IMR-90 (cell line): ENCODE measurements around the gene PAF1. TPM values are rescaled to one million over a fixed set of nuclear protein-coding genes. Genes with fewer than 3 reads are reported as not detected.

Experiments
- FOS ChIP-seq: fragments of 150-350 bp; IDR thresholded peaks from 2 replicates; pipeline ENCODE4 v1.6.1; 2016; ENCODE audit warnings: low read depth, low read length
- NFE2L2 ChIP-seq: fragments of 150-350 bp; IDR thresholded peaks from 2 replicates; pipeline ENCODE4 v1.6.1; 2016; ENCODE audit warnings: low read depth, mild to moderate bottlenecking, low read length
- RAD21 ChIP-seq: IDR thresholded peaks from 2 replicates; pipeline ENCODE4 v1.6.1; 2012; ENCODE audit warnings: low read length, improper control_type of control experiment
- SMC3 ChIP-seq: fragments of 150-350 bp; IDR thresholded peaks from 2 replicates; pipeline ENCODE4 v1.6.1; 2016; ENCODE audit warnings: low read depth, mild to moderate bottlenecking, antibody characterized with exemption, low read length, moderate library complexity
- polyA plus RNA-seq, 3 experiments: library from polyadenylated mRNA; depleted of rRNA; stranded (reverse); fragments of >200 nt; gene quantifications; 2 replicates each; pipeline ENCODE4 v1.2.3, GENCODE V29; 2012; ENCODE audit warnings: low replicate concordance in 1 of 3
- total RNA-seq: library from RNA; depleted of rRNA; stranded (reverse); fragments of >200 nt; gene quantifications from 2 replicates; pipeline ENCODE4 v1.2.3, GENCODE V29; 2012

The PAF1 gene
- total and polyA plus RNA-seq, 2 of the 4 experiments (the other 2 are of a cell fraction) = 45.7 to 54.3 TPM

DNA sequence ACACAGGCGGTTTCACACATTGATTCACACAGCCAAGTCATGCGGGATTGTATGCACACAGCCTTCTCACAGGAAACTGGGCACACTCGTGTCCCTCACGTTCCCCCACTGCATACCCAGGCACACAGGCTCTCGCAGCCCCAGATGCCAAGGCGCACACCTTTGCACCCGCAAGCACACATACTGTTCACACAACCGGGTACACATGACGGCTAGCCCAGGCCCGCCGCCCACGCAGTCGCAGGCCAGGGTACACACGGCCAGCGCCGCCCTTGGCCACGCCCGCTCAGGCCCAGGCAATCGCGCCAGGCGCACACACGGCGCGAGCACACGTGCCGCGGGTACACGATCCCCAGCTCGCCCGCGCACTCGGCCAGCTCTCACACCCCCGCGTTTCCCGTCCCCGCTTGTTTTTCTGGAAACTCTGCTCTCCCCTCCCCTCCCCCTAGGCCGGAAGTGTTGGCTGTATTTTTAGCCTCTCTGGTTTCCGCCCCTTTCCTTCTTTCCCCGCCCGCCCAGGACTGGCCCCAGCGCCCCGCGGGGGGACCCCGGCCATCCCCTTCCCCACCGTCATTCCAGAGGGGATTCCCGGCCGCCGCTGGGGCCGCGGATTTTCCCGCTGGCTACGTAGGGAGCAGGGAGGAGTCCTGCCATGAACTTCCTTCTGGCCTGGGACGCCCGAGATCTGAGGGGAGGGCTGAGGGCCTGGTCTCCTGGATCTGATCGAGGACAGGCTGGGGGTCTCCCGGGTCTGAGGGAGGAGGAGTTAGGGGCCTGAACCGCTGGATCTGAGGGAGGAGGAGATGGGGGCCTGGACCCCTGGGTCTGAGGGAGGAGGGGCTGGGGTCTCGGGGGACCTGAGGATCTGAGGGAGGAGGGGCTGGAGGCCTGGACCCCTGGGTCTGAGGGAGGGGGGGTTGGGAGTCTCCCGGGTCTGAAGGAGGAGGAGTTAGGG lies 11.7 kb upstream of the PAF1 start (continued):
- TF ChIP-seq FOS (0 out of 2 replicates have a peak, but pooled peaks have one; percentile 17), SMC3 (no peak), RAD21 (no peak), NFE2L2 (no peak)
